Endothelial cell of umbilical vein (primary cell): ENCODE measurements around the gene RDM1. TPM values are rescaled to one million over a fixed set of nuclear protein-coding genes. Genes with fewer than 3 reads are reported as not detected.

Experiments used
- BruUV-seq: library from RNA; stranded (reverse); fragments of 400-500 nt; replicated peaks from 2 replicates; lab custom pipeline; 2021; lab: Mats Ljungman, UMichigan
- CTCF ChIA-PET: fragments of 300-600, 350-600 bp; sonication (Branson Sonifier 250); formaldehyde crosslinking; loops from one replicate; lab custom pipeline; 2021; ENCODE audit warnings: antibody characterized with exemption, inconsistent platforms; lab: Charles Lee
- POLR2A ChIA-PET: fragments of 300-600, 350-600 bp; sonication (Branson Sonifier 250); formaldehyde crosslinking; loops from one replicate; lab custom pipeline; 2021; ENCODE audit warnings: antibody characterized with exemption, inconsistent platforms; lab: Charles Lee
- DNase-seq: peaks from one replicate; pipeline ENCODE4 v3.0.0-alpha.2; 2011; ENCODE audit warnings: low read depth, low spot score
- FAIRE-seq: peaks from 2 replicates; lab custom pipeline; 2011; peaks lifted over from hg19 to GRCh38; lab: Jason Lieb, UNC
- H2AFZ ChIP-seq: 2 replicates; pipeline ENCODE4 v1.6.0; 2012; ENCODE audit warnings: low read depth, low read length, control low read depth, inconsistent platforms
- H3K27ac ChIP-seq: 2 replicates; pipeline ENCODE4 v1.5.1; 2011; ENCODE audit warnings: low read depth, mild to moderate bottlenecking, control low read depth, low read length, moderate library complexity; ENCODE audit not compliant: insufficient read depth
- H3K27me3 ChIP-seq, 2 experiments: 2 replicates each; pipeline versions ENCODE4 v1.6.0 to v1.6.1; 2011; ENCODE audit warnings: low read length in 2 of 2, mixed read lengths in 1 of 2; ENCODE audit not compliant: control insufficient read depth in 2 of 2, insufficient read depth in 2 of 2
- H3K36me3 ChIP-seq, 2 experiments: 2 replicates in 1 of 2; 3 replicates in 1 of 2; pipeline ENCODE4 v1.5.1; 2011; ENCODE audit warnings: low read length in 2 of 2, mild to moderate bottlenecking in 1 of 2, moderate library complexity in 1 of 2; ENCODE audit not compliant: control insufficient read depth in 2 of 2, insufficient read depth in 2 of 2; ENCODE audit errors: extremely low read depth in 1 of 2
- H3K4me1 ChIP-seq: 3 replicates; pipeline ENCODE4 v1.5.1; 2011; ENCODE audit warnings: mild to moderate bottlenecking, low read length; ENCODE audit not compliant: control insufficient read depth, insufficient read depth; ENCODE audit errors: extremely low read depth
- H3K4me2 ChIP-seq: 2 replicates; pipeline ENCODE4 v1.6.1; 2011; ENCODE audit warnings: low read length, control low read depth, mixed read lengths; ENCODE audit not compliant: insufficient read depth
- H3K4me3 ChIP-seq, 3 experiments: fragments of 200-600 bp in 1 of 3; sonication (generic), shearing (Covaris generic) in 1 of 3; replicated peaks in 1 of 3; 2 replicates each; pipeline ENCODE4 v1.5.1; 2011 to 2016; ENCODE audit warnings: control low read depth in 3 of 3, low read length in 3 of 3, mild to moderate bottlenecking in 2 of 3, inconsistent platforms in 1 of 3, low read depth in 1 of 3, moderate library complexity in 1 of 3; ENCODE audit not compliant: insufficient read depth in 1 of 3
- H3K79me2 ChIP-seq: 2 replicates; pipeline ENCODE4 v1.6.0; 2012; ENCODE audit warnings: low read length, inconsistent platforms; ENCODE audit not compliant: control insufficient read depth, insufficient read depth
- H3K9ac ChIP-seq: replicated peaks from 2 replicates; pipeline ENCODE3; 2011; ENCODE audit warnings: low read length, control low read depth; ENCODE audit not compliant: insufficient read depth; ENCODE audit errors: extremely low read depth
- H3K9me1 ChIP-seq: replicated peaks from 3 replicates; pipeline ENCODE4 v1.6.0; 2011; ENCODE audit warnings: mild to moderate bottlenecking, low read length; ENCODE audit not compliant: control insufficient read depth, insufficient read depth; ENCODE audit errors: extremely low read depth
- H3K9me3 ChIP-seq: replicated peaks from 2 replicates; pipeline ENCODE4 v1.5.1; 2012; ENCODE audit warnings: low read length, inconsistent platforms; ENCODE audit not compliant: control insufficient read depth, insufficient read depth
- H4K20me1 ChIP-seq: replicated peaks from 2 replicates; pipeline ENCODE3; 2011; ENCODE audit warnings: mild to moderate bottlenecking, low read length; ENCODE audit not compliant: control insufficient read depth, insufficient read depth; ENCODE audit errors: extremely low read depth
- CTCF ChIP-seq, 2 donors: IDR thresholded peaks; 1 replicate in 1 of 2; 2 replicates in 1 of 2; pipeline ENCODE4 v1.5.1; 2011; ENCODE audit warnings: low read length in 2 of 2, mild to moderate bottlenecking in 2 of 2, moderate library complexity in 2 of 2, control low read depth in 1 of 2, inconsistent platforms in 1 of 2, low read depth in 1 of 2; ENCODE audit not compliant: insufficient read depth in 1 of 2; ENCODE audit errors: extremely low read depth in 1 of 2
- EZH2 ChIP-seq: IDR thresholded peaks from 2 replicates; pipeline ENCODE4 v1.6.1; 2012; ENCODE audit warnings: borderline replicate concordance, low read depth, mild to moderate bottlenecking, moderate library complexity, low read length, inconsistent platforms; ENCODE audit not compliant: severe bottlenecking
- FOS ChIP-seq: IDR thresholded peaks from 2 replicates; pipeline ENCODE4 v1.6.1; 2011; ENCODE audit warnings: mild to moderate bottlenecking, low read length, moderate library complexity, borderline replicate concordance; ENCODE audit not compliant: insufficient read depth
- GATA2 ChIP-seq: IDR thresholded peaks from 2 replicates; pipeline ENCODE4 v1.7.0; 2011; ENCODE audit warnings: low read depth, mild to moderate bottlenecking, moderate library complexity, mixed read lengths, low read length; ENCODE audit not compliant: insufficient read length, insufficient read depth
- JUN ChIP-seq: IDR thresholded peaks from 2 replicates; pipeline ENCODE4 v1.6.1; 2011; ENCODE audit warnings: borderline replicate concordance, low read depth; ENCODE audit not compliant: insufficient read length, insufficient read depth
- MYC ChIP-seq: IDR thresholded peaks from one replicate; pipeline ENCODE4 v1.6.1; 2011; ENCODE audit warnings: mild to moderate bottlenecking, low read depth, low read length
- POLR2A ChIP-seq: IDR thresholded peaks from 2 replicates; pipeline ENCODE4 v1.6.1; 2012; ENCODE audit warnings: low read depth, mild to moderate bottlenecking, control low read depth, low read length
- POLR2AphosphoS5 ChIP-seq: IDR thresholded peaks from 2 replicates; pipeline ENCODE4 v1.6.1; 2012; ENCODE audit warnings: low read depth, mild to moderate bottlenecking, control low read depth, low read length, moderate library complexity; ENCODE audit not compliant: insufficient read depth
- dilution Hi-C: fragments of 300-500 bp; cut with MboI; formaldehyde crosslinking; loops from one replicate; pipeline ENCODE4 v1.15.0; 2019; ENCODE audit warnings: low sequenced_read_pairs; ENCODE audit not compliant: extremely low pct_ligation_motif_present
- intact Hi-C: fragments of 100-400 bp; cut with micrococcal nuclease; formaldehyde crosslinking; loops from one replicate; pipeline ENCODE4 v1.10.0; 2022
- polyA plus RNA-seq, 4 experiments: library from polyadenylated mRNA; depleted of rRNA in 3 of 4; stranded (reverse) in 3 of 4; unstranded in 1 of 4; fragments of >200 nt; gene quantifications; 2 replicates each; pipeline versions ENCODE4 v1.2.1 to v1.2.3, GENCODE V29; 2011 to 2012; ENCODE audit warnings: missing spikeins in 1 of 4
- total RNA-seq: library from RNA; stranded (reverse); gene quantifications from 2 replicates; pipeline ENCODE4 v1.2.3, GENCODE V29; 2021
- TF ChIP-seq, protein P1 (sequence below): IDR thresholded peaks from 2 replicates; pipeline ENCODE4 v1.6.1; 2011; ENCODE audit not compliant: insufficient read depth, insufficient read length

RDM1 gene
- total and polyA plus RNA-seq, 2 donors (not counting 3 experiments of a cell fraction or from before 2014, with no cell fraction given) = 0.12 to 0.46 TPM

DNA sequence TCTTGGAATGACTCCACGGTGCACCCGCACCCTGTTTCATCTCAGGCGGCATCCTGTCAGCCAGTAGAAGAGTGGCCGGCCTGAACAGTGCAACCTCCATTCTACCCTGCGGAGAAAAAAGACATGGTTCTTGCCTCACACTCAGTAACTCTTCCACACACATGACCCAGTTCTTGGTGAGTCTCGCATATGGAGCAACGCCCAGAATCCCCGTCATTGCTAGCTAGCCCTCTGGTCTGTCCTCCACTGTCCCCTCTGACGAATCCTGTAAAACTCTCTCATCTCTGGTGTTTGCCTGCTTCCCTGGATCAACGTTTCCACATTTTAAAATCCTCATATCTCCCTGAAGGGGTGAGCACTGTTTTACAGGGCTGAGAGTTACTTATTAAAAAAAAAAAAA, 4.2 kb upstream of the RDM1 start:
- H3K4me3 ChIP-seq = no peak overlapping the region
- no peaks in the 10 kb centered on the region for H3K9me1 ChIP-seq
- TF ChIP-seq FOS (no peak), EZH2 (no peak), POLR2AphosphoS5 (no peak), POLR2A (no peak), MYC (no peak), CTCF (IDR thresholded peaks at IDR 0.05; ENCODE audit: extremely low read depth in 1 of 2, insufficient read depth in 1 of 2, low read depth in 1 of 2, low read length in 2 of 2) (no peak)
- H4K20me1 ChIP-seq = no peaks in the 10 kb centered on the region
- FAIRE-seq (no peak), DNase-seq (no peak)
- H3K27me3 ChIP-seq = peaks cover 0 to 3% of the 10 kb centered on the region in 2 experiments
- intact Hi-C loops (no loop called here), dilution Hi-C loops (no loop called here)
- H3K9me3 ChIP-seq = no peaks in the 10 kb centered on the region
- ChIA-PET POLR2A (no interaction called here), CTCF (no interaction called here)
- H3K4me1 ChIP-seq = no peaks in the 10 kb centered on the region
- no peaks in the 10 kb centered on the region for H3K79me2 ChIP-seq
- H3K4me2 ChIP-seq = no peak overlapping the region
- BruUV-seq = no TSS peak
- H3K27ac ChIP-seq = no peak overlapping the region
- no peak overlapping the region for H3K9ac ChIP-seq
- H2AFZ ChIP-seq = no peak overlapping the region
- H3K36me3 ChIP-seq = no peaks in the 10 kb centered on the region

DNA sequence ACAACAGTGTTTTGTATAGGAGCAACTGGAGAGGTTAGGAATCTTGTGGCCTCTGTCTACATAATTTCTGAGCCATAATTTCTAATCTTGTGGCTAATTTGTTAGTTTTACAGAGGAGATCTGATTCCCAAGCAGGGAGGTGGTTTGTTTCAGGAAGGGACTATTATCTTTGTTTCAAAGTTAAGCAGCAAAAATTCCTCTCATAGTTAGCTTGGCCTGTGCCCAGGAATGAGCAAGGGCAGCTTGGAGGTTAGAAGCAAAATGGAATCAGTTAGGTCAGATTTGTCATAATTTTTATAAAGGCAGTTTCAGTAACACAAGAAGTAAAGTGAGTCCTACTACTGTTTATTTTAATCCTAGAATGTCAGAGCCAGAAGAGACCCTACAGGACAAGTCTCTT, 2.0 kb upstream of the RDM1 start:
- TF ChIP-seq, protein P1, sequence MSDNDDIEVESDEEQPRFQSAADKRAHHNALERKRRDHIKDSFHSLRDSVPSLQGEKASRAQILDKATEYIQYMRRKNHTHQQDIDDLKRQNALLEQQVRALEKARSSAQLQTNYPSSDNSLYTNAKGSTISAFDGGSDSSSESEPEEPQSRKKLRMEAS = no peak
- TF ChIP-seq POLR2AphosphoS5 (no peak), FOS (no peak), GATA2 (no peak), MYC (no peak), JUN (no peak), POLR2A (no peak), CTCF (IDR thresholded peaks at IDR 0.05; ENCODE audit: extremely low read depth in 1 of 2, insufficient read depth in 1 of 2, low read depth in 1 of 2, low read length in 2 of 2) (no peak), EZH2 (no peak)
- FAIRE-seq = no peak
- CTCF ChIA-PET = interaction anchor here (0.9 to 1.0 kb wide), 2 partner anchors 10 to 11 kb away, joined by 3 to 5 read pairs; no protein-coding TSS in a partner anchor
- intact Hi-C loops = no loop called here
- Histone ChIP-seq H3K9ac (no peak overlapping the region), H3K4me2 (no peak overlapping the region), H3K4me1 (no peaks in the 10 kb centered on the region), H4K20me1 (no peaks in the 10 kb centered on the region), H3K36me3 (no peaks in the 10 kb centered on the region), H3K79me2 (no peaks in the 10 kb centered on the region), H3K4me3 (no peak overlapping the region), H2AFZ (peak overlapping the region; percentile 1), H3K9me3 (no peaks in the 10 kb centered on the region), H3K27me3 (peaks cover 0 to 3% of the 10 kb centered on the region in 2 experiments), H3K27ac (no peak overlapping the region), H3K9me1 (no peaks in the 10 kb centered on the region)
- DNase-seq = no peak
- BruUV-seq = no TSS peak
- dilution Hi-C loops = no loop called here
- POLR2A ChIA-PET = no interaction called here
